RCC 7860 (cell line): Measurements from ENCODE around the gene RACK1.

ENCODE experiments used
- DNase-seq: peaks from one replicate; pipeline ENCODE4 v3.0.0-alpha.2; 2015; ENCODE audit warnings: low spot score
- FAIRE-seq: peaks from 2 replicates; lab custom pipeline; 2012; peaks lifted over from hg19 to GRCh38; lab: Jason Lieb, UNC

Gene RACK1

DNA sequence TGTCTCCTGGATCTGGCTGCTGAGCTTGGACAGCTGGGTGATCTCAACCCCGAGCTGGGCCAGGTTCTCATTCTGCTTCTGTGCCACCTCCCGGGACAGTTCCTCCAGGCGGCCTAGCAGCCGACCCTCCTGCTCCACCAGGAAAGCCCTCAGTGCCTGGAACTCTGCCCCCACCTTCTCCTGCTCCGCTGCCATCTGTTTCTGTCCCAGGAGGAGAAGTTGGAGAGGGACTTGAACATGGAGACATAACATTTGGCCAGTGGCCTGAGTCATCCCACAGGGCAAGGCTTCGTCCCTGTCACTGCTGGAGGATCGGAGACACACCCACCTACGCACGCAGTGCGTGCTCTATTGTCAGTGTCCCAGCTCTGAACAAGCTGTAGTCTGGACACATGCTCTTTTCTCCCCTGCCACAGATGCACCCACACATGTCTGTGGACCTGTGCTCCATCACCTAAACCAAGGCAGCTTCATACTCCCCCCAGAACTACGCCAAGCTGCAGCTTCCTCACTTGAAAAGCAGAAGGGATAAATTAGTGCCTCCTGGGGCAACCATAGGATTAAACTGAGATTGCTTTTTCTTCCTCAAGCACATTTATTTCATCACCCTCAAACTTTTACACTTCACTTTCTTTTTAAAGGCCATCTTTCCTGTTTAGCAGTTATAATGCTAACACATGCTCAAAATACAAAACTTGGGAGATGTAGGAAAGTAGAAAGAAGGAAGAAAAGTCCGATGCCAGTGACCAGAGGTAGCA, 43.6 kb downstream of the RACK1 start:
- no peak for DNase-seq
- FAIRE-seq: no peak

DNA sequence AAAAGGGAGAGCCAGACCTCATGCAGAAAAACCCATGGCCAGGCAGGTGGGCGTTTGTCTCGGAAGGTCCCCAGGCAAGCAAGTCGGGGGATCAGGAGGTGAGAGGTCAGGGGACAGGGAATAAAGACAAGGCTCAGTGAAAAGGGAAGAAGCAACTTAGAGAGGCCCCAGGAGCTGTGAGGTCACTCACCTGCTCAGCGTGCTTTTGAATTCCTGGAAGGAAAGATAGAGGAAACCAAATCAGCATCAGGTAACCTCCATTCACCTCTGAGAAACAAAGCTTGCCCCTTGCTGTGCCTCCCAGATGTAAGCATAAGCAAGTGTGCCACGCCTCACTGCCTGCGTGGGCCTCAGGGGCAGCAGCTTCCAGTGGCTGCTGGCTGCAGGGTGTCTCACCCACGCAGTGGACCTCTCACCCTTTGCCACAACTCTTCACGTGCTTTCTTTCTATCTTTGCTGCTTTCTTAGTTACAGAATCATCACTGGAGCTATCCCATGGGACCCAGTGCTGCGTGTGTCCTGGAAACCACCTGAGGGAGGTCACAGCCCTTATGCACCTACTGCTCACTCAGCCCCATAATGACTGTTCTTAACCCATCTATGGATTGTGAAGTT, 44.7 kb downstream of the RACK1 start:
- FAIRE-seq: no peak

GRCh38 chr5:181198106-181198685, 45.5 kb downstream of the RACK1 start:
- DNase-seq: no peak

More for the DNA sequence above, 44.7 kb downstream of the RACK1 start:
- DNase-seq: no peak

GRCh38 chr5:181197326-181197951, 46.3 kb downstream of the RACK1 start:
- FAIRE-seq: no peak
- DNase-seq: no peak

More at GRCh38 chr5:181198106-181198685, 45.5 kb downstream of the RACK1 start:
- no peak for FAIRE-seq

GRCh38 chr5:181195249-181195761, 48.4 kb downstream of the RACK1 start:
- no peak for DNase-seq
- no peak for FAIRE-seq

DNA sequence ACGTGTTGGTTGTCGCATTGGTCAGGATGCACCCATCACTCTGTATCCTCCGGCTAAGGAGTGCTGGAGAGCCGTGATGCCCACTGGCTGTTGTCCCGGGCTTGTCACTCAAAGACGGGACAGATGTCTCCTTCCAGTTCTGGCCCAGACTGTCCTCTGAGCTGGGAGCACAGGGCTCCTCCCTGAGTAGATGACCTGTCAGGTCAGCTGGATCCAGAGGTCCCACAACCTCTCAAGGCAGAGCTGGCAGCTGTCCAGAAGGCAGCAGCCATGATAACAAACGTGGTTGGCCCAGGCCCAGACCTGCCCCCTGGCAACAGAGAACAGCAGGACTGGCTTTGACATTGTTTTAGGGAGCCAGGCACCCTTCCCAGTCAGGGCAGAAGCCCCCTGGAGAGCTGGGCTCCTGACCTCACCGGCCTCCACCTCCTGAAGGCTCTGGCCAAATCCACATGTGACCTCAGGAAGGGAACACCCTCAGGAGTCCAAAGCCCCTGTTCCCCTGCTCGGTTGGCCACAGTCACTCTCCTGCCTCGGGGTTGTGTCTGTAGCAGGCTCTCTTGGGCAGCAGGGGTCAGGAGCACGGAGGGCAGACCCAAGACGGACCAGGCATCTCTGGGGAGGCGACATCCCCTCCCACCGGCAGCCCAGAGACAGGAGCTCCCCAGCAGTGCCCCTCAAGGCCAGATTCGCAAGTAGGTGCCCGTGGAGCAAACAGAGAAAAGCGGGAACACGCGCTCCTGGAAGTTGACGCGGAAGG, 49.0 kb downstream of the RACK1 start:
- DNase-seq (no peak), FAIRE-seq (no peak)

- no peak for DNase-seq
Observed at GRCh38 chr5:181193656-181194055, 50.0 kb downstream of the RACK1 start.

GRCh38 chr5:181192337-181193046, 51.2 kb downstream of the RACK1 start:
- DNase-seq: no peak
- no peak for FAIRE-seq

More at GRCh38 chr5:181193656-181194055, 50.0 kb downstream of the RACK1 start:
- FAIRE-seq: no peak

DNA sequence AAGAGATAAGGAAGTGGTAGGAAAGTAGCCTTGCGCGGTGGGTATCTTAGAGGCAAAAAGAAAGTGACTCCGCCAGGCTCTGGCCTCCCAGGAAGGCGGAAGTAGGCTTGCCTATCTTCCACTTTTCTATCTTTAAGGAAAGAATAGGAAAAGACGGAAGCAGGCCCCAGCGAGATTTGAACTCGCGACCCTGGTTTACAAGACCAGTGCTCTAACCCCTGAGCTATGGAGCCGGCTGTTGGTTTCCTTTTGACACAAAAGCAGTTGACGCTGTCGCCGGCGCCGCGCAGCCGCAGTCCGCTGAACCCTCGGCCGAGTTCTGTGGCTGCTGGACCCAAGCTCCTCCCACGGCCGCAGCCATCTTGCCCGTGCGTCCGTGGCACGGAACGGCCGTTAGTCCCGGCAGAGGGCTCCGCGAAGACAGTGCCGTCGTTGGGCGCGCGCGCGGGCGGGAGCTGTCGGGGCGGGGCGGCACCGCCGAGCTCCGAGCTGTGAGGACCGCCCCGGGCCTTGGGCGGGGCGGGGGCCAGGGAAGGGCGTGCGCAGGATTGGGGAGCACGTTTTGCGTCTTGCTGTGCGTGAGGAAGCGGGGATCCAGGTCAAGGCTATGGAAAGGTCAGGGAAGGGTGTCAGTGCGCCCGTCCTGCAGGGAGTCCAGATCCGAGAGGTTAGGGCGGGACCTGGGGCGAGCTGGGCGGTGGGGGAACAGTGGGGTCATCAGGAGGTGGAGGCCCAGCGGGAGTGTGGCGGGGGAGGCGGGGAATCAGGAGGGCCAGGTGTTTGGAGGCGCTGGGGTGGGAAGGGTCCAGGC, 52.0 kb downstream of the RACK1 start:
- FAIRE-seq (no peak), DNase-seq (peak; percentile 93)

- DNase-seq (no peak), FAIRE-seq (no peak)
Observed at GRCh38 chr5:181190711-181191525, 52.8 kb downstream of the RACK1 start.

DNA sequence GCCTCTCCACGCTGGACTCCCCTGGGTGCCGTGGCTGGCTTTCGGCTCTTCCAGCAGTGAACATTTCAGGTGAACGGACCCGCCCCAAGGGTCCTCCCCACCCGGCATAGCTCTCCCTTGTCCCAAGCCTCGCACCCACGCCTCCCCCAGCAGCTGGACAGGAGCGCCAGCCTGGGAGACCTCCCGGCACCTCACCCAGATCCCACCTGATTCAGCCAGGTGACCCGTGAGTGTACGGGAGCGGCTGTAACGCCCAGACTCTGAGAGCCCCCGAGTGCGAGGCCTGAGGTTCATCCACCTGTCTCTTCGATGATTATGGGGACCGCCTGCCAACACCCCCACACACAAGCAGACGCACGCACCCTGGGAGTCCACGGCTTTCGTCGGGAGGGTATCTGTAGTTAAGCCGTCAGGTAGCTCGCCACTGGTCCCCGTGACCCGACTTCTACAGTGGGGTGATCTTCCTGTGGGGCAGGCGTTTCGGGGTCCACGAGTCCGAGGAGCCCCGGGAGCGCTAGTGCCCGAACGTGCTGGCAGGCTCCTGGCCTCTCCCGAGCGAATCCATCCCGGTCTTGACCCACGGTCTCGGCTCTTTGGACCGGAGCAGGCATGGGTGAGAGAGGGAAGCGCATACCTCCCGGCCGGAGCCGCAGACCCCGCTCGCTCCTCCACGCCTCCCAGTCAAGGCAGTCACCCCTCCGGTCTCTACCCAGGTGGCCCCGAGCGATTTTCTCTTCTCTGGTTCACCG, 53.6 kb downstream of the RACK1 start:
- FAIRE-seq: no peak
- DNase-seq: no peak

DNA sequence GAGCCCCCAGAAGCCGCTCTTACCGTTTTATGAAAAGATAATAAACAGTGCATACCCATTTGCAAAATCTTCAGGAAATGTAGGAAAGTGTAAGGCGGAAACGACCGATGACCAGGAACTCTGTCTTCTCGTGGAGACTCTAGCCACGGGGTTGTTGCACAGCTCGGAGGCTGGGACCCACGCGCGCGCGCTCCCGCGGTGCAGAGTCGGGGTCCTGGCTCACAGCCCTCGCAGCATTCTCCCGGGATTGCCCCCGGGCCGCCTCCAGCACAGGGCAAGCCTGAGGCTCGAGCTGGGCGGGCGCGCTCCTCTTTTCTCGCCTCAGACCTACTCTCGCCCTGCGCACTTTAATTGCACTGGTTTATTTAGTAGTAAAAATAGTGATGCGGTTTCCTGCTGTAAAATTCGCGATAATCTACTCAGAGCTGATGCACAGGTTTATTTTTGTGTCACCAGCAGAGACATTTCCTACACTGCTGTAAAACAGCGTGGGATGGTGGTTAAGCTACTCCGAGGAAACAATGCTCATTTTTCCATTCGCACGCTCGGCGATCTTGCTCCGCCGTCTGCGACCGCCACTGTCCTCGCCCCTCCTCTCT, 54.2 kb downstream of the RACK1 start:
- no peak for FAIRE-seq
- no peak for DNase-seq

DNA sequence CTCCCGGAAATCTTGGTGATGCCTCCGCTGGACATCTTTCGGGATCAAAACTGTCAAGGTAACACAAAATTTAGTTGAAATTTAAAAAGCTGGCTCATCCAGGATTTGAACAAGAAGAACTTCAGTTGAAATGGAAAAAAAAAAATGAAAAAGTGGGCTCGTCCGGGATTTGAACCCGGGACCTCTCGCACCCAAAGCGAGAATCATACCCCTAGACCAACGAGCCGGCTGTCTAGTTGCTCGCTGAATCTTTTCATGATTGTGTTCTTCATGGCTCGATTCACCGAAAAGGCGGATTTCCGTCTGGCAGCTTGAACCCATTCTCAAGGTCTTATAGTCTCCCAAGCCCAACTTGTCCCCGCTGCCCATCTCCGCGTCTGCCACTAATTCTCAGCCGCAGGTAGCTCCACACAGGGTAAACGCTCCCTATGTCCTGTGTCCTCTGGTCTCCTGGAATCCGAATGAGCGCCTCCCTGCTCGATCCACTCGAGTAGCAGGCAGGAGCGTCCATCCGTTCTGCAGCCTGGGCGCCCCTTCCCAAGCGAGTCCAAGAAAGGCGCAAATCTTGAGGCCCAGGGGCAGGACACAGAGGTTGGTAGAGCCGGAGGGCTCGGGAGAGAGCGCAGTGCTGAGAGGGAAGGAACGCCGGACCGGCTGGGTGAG, 54.9 kb downstream of the RACK1 start:
- peak; percentile 22 for FAIRE-seq
- peak; percentile 84 for DNase-seq

- FAIRE-seq: no peak
- peak; percentile 94 for DNase-seq
Observed at GRCh38 chr5:181187500-181188213, 56.0 kb downstream of the RACK1 start.

DNA sequence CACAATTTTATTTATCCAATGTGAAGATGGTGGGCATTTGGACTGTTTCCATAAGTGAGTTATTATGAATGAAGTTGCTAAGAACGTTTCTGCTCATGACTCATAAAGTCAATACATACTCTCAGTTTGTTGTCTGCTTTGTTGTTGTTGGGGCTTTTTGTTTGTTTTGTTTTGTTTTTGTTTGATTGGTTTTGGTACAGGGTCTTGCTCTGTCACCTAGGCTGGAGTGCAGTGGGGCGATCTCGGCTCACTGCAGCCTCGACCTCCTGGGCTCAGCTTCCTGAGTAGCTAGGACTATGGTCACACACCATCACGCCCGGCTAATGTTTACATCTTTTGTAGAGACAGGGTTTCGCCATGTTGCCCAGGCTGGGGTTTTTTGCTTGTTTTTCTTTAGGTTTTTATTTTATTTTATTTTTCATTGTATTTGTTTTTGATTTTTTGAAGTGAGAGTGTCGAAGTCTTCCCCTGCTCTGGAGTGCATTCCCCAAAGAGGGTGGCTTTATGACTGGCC, 56.7 kb downstream of the RACK1 start:
- DNase-seq (peak; percentile 45), FAIRE-seq (no peak)
